Astrocyte of the cerebellum (primary cell): ENCODE data around the gene LMTK2.

Experiments
- DNase-seq: peaks from one replicate; pipeline ENCODE4 v3.0.0-alpha.2; 2011; ENCODE audit warnings: low read depth
- H3K4me3 ChIP-seq: 2 replicates; pipeline ENCODE4 v1.5.1; 2011; ENCODE audit warnings: mild to moderate bottlenecking, low read depth, low read length, moderate library complexity
- in situ Hi-C: cut with HindIII; loops from 2 replicates; pipeline ENCODE4 v1.10.0; 2017; ENCODE audit warnings: low sequenced_read_pairs
- TF ChIP-seq, protein P1 (sequence below): IDR thresholded peaks from 2 replicates; pipeline ENCODE4 v1.5.1; 2012; ENCODE audit warnings: low read length, low read depth, moderate library complexity, mild to moderate bottlenecking; ENCODE audit errors: missing control alignments

Gene LMTK2

DNA sequence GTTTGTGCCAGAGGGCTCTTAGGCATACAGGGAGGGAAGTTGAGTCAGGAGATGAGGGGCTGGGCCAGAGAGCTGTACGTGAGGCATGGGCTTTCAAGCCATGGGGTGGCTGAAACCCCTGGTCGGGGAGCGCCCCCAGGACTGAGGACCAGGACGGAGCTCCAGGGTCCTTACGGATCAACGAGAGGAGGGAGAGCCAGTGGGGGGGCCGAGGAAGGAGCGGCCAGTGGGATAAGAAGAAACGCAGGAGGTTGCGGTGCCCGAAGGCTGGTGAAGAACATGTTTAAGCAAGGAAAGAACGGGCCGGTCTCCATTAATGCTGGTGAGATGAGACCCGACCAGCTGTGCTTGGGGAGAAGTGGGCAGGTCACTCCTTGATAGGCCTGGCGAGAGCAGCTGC is 61.0 kb downstream of the LMTK2 start:
- no peak overlapping the region for H3K4me3 ChIP-seq
- no peak for DNase-seq
- TF ChIP-seq, protein P1, sequence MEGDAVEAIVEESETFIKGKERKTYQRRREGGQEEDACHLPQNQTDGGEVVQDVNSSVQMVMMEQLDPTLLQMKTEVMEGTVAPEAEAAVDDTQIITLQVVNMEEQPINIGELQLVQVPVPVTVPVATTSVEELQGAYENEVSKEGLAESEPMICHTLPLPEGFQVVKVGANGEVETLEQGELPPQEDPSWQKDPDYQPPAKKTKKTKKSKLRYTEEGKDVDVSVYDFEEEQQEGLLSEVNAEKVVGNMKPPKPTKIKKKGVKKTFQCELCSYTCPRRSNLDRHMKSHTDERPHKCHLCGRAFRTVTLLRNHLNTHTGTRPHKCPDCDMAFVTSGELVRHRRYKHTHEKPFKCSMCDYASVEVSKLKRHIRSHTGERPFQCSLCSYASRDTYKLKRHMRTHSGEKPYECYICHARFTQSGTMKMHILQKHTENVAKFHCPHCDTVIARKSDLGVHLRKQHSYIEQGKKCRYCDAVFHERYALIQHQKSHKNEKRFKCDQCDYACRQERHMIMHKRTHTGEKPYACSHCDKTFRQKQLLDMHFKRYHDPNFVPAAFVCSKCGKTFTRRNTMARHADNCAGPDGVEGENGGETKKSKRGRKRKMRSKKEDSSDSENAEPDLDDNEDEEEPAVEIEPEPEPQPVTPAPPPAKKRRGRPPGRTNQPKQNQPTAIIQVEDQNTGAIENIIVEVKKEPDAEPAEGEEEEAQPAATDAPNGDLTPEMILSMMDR, result no peak
- in situ Hi-C loops, result no loop called here

GRCh38 chr7:98168181-98168903 is 61.7 kb downstream of the LMTK2 start:
- no peak overlapping the region for H3K4me3 ChIP-seq
- TF ChIP-seq, protein P1, result peak; percentile 71
- in situ Hi-C loops, result no loop called here

GRCh38 chr7:98168904-98169621 is 62.4 kb downstream of the LMTK2 start:
- in situ Hi-C loops, result no loop called here
- TF ChIP-seq, protein P1, result no peak
- no peak overlapping the region for H3K4me3 ChIP-seq
- no peak for DNase-seq

More at GRCh38 chr7:98168181-98168903, 61.7 kb downstream of the LMTK2 start:
- peak; percentile 20 for DNase-seq

GRCh38 chr7:98170966-98171365 is 64.3 kb downstream of the LMTK2 start:
- TF ChIP-seq, protein P1, result no peak
- H3K4me3 ChIP-seq, result no peak overlapping the region
- DNase-seq, result no peak
- in situ Hi-C loops, result no loop called here

GRCh38 chr7:98171449-98171848 is 64.8 kb downstream of the LMTK2 start:
- H3K4me3 ChIP-seq, result no peak overlapping the region
- TF ChIP-seq, protein P1, result no peak
- in situ Hi-C loops, result no loop called here

GRCh38 chr7:98174334-98175259 is 67.9 kb downstream of the LMTK2 start:
- no peak overlapping the region for H3K4me3 ChIP-seq
- no peak for DNase-seq
- TF ChIP-seq, protein P1, result no peak
- in situ Hi-C loops, result no loop called here

More at GRCh38 chr7:98171449-98171848, 64.8 kb downstream of the LMTK2 start:
- DNase-seq, result no peak
